HG02798 (cell line): ENCODE data around the gene DGCR6.
"Not testable (repeated sequence)": the region's sequence is repeated elsewhere in the genome, so short reads cannot be mapped to it uniquely, and the experiment has no call there.

Experiments
- ATAC-seq: cut with Tn5 transposase; IDR thresholded peaks from one replicate; pipeline ENCODE4 v1.9.1; 2021; ENCODE audit warnings: mild to moderate bottlenecking; ENCODE audit not compliant: unreplicated experiment, poor library complexity

DGCR6 gene

DNA sequence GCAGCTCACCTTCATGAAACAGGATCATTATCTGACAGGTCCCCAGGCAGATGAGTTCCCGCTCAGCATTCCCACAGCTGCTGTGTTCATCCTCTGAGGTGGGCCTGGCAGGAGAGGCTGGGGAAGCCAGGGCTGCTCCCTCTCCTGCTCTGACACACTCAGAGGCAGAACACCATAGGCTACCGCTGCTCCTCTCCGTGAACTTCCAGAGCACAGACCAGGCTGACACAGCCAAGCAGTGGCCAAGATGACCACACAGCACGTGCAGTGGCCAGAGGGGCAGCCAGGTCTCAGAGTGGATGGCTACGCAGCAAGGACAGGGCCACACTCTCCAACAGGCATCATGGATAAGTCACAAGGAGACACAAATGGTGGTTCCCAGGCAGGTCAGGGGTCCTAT, 21.5 kb downstream of the DGCR6 start:
- no peak for ATAC-seq

GRCh38 chr22:18929459-18929858, 23.3 kb downstream of the DGCR6 start:
- no peak for ATAC-seq

GRCh38 chr22:18931905-18932652, 26.0 kb downstream of the DGCR6 start:
- ATAC-seq, result no peak

- ATAC-seq, result no peak
Observed at GRCh38 chr22:18933914-18934313, 27.8 kb downstream of the DGCR6 start.

- not testable (repeated sequence) for ATAC-seq
Observed at GRCh38 chr22:18934688-18935087, 28.6 kb downstream of the DGCR6 start.

DNA sequence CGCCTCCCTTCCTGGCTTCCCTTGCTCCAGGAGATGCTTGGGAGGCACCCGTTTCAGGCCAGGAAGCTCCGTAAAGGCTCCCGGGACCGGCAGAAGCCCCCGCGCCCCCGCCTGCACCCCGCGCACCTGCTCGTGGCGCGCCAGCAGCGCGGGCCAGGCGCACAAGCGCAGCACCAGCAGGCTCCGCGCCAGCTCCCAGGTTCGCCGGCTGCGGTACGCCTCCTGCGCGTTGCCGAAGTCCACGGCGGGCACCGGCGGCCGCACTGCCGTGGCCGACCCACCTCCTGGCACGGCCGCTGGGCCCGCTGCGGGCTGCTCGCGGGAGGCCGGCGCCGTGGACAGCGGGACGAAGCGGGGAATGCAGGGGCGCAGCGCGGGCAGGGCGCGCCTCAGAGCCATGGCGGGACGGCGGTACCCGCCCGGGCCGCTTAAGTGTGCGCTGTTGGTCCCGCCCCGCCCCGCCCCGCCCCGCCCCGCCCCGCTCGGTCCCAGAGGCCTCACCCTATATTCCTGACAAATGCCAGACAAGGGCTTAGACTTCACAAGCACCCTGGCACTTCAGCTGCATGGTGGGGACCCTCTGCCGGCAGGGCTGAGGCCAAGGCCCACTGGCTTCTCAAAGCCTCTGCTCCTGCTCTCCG, 29.9 kb downstream of the DGCR6 start, which contains the start of gene PRODH:
TSS of gene PRODH (minus strand) at position 405 of the 641 bp plus-strand sequence. CDS start at position 399, 6 bp downstream.
- no peak for ATAC-seq

- ATAC-seq, result not testable (repeated sequence)
Observed at GRCh38 chr22:18938691-18939090, 32.6 kb downstream of the DGCR6 start.

DNA sequence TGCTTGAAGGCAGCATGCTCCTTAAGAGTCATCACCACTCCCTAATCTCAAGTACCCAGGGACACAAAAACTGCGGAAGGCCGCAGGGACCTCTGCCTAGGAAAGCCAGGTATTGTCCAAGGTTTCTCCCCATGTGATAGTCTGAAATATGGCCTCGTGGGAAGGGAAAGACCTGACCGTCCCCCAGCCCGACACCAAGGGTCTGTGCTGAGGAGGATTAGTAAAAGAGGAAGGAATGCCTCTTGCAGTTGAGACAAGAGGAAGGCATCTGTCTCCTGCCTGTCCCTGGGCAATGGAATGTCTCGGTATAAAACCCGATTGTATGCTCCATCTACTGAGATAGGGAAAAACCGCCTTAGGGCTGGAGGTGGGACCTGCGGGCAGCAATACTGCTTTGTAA, 41.0 kb downstream of the DGCR6 start:
- not testable (repeated sequence) for ATAC-seq

DNA sequence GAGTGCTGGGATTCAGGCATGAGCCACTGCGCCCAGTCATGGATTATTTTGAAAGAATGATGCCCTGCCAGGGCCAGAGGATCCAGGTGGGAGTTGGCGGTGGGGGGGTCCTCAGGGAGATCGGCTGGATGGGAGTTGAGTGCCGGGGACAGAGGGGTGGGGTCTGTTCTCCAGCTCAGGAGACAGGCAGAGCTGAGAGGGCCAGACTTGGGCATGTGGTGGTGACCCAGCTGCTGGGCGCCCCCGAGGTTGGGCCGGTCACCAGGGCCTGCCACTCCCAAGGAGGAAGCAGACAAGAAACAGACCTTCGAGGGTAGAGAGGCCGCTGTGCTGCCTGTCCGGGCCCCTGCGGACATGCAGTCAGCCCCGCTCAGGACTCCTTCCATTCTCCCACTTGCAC, 41.8 kb downstream of the DGCR6 start:
- no peak for ATAC-seq

DNA sequence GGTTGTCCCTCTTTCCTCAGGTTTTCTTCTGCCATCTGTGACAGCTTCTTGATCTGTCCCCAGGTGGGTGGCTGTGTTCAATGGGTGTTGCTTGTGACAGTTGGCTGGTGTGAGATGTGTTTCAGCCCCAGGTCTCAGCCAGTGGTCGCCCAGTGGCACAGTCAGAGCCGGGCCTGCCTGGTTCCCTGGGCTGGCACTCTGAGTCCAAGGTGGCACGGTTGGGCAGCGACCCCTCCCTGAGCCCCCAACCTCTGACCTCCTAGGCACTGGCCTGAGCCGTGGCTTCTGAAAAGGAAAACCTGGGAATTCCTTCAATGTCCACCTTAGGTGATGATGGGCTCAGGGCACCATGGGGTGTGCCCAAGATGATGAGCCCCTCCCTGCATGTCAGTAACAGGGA, 44.0 kb downstream of the DGCR6 start:
- ATAC-seq, result no peak

DNA sequence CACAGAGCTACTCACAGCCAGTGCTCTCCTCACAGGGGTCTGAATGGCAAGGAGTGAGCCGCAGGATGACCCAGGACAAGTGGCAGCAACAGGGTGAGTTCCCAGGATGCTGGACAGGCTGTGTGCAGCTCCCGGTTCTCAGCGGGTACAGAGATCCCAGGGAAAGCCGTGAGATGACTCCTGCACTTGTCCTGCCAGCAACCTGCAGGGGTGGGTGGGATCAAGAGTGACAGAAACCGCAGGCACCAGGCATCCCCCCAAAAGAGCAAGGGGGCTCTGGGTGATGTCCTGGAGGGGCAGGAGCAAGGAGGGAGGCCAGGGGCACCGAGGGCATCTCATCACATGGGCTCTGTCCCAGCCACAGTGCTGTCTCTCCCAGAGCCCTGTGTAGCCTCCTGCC, 45.9 kb downstream of the DGCR6 start:
- no peak for ATAC-seq

DNA sequence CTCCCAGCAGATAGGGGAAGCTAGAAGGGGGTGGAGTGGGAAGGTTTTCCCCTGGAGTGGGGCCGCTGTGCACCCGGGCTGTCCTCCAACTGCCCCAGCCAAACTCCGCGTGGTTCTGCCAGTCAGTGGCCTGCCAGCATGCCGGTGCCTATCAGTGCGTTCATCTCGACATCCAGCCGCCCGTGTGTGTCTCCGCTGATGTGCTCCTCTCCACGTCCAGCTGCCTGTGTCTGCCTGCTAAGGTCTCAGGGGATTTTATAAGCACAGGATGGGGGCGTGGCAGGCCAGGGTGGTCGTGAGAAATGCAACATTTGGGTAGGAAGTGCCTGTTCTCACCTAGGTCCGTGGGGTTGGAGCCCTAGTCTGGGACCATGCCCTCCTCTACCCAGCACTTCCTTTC, 47.0 kb downstream of the DGCR6 start:
- ATAC-seq, result not testable (repeated sequence)

GRCh38 chr22:18954303-18954989, 48.3 kb downstream of the DGCR6 start:
- not testable (repeated sequence) for ATAC-seq

- ATAC-seq, result no peak
Observed at GRCh38 chr22:18954990-18955571, 49.0 kb downstream of the DGCR6 start.

DNA sequence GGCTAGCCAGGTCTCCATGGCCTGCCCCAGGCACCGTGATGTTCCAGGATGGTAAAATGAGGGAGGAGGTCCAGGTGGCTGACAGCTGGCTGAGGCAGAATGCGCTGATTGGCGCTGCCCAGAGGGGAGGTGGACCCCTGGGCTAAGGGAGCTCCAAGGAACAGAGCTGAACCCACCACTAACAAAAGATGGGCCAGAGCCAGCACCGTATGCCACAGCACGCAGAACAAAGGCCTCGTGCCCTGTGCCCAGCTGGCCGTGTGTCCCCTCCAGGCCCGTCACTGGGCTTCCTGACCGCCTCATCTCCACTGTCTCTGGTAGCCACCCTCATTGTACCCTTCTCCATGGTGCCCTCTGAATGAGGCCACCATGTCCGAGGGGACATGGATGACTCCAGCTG, 49.6 kb downstream of the DGCR6 start:
- no peak for ATAC-seq

GRCh38 chr22:18956121-18956895, 50.2 kb downstream of the DGCR6 start:
- ATAC-seq, result not testable (repeated sequence)

DNA sequence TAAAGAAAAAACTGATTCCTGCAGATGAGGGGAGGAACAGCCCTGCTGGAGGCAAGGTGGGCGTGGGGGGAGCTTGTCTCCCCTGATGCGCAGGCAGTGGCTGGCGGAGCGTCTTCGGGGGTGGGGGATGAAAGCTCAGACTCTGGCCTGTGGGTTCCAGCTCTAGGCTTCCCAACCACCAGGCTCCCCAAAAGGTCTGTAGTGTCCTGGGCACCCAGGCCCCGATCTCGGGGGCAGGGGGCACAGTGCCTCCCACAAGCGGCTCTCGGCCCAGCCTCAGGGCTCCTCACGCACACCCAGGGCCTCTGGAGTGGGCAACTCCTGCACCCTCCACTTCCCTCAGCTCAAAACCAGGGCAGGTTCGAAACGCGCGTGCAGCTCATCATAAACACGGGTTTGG, 50.8 kb downstream of the DGCR6 start:
- not testable (repeated sequence) for ATAC-seq

DNA sequence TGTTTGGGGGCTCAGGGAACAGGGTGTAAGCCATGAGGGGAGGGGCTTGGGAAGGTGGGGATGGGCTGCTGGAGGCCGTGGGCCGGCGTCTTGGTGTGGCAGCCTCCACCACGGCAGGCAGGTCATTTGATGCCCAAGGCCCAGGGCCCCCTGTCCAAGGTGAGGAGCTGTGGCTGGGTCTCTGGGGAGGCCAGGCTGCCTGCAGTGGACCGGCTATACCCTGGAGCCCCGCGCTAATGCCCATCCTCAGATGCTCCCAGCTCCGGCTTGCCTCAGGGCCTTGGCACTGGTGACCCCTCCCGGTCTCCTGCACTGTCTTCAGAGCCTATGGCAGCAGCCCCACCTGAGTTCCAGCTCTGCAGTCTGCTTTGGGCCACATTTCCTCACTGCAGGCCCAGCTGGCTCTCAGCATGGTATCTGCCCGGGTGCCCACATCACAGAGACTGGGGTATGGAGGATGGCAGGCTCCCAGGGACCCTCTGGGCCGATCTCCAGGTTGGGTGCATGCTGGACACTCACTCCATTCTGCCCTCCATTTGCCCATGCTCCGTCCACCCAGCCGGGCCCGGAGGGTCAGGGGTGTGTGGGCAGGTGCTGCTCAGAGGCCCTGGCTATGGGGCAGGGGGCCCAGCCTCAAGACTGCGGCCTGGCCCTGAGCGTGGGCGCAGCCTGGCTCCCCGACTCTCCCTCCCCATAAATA, 51.7 kb downstream of the DGCR6 start:
- ATAC-seq, result not testable (repeated sequence)

DNA sequence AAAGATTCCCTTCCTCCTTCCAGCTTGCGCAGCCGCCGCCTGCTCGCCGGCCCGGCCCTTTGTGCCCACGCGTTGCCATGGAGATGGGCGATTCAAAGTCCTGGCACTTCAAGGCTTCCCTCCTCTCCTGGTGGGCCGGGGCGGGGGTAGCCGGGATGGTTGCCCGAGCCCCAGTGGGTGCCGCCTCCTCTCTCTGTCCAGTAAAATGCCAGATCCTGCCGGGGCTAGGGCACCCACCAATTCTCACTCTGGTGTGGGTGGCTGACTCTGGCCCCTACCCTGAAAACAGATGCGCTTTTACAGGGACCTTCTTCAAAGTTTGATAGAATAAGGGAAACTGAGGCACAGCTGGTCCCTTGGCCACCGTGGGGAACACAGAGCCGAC, 52.2 kb downstream of the DGCR6 start:
- not testable (repeated sequence) for ATAC-seq

DNA sequence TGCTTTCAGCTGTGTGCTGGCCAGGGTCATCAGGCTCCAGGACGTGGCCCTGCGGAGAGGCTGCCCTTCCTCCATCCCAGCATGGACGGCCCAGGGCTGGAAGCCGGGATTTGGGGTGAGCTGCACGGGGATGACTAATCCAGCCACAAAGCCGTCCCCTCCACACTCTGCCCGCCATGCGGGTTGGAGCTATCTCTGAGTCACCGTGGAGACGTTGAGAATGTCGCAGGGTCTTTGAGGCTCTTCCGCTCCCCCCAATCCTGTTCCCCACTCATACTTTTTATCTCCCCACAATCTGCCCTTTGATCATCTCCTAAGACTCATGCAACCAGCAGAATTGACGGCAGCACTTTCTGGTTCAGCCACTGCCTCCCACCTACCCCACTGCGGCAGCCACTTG, 52.6 kb downstream of the DGCR6 start:
- not testable (repeated sequence) for ATAC-seq
